Panc1 (cell line): ENCODE measurements around the gene ZNF333. TPM values are rescaled to one million over a fixed set of nuclear protein-coding genes. Genes with fewer than 3 reads are reported as not detected.
"Not testable (repeated sequence)": the region's sequence is repeated elsewhere in the genome, so short reads cannot be mapped to it uniquely, and the experiment has no call there.

Experiments used
- ATAC-seq: fragments of 200-7000 bp; cut with Tn5 transposase; 2 replicates; pipeline ENCODE4 v1.9.1; 2020; ENCODE audit warnings: mild to moderate bottlenecking, moderate library complexity
- BruUV-seq: library from RNA; stranded (reverse); fragments of 400-500 nt; replicated peaks from 2 replicates; lab custom pipeline; 2021; lab: Mats Ljungman, UMichigan
- CTCF ChIA-PET: fragments of 300-600 bp; sonication (Branson Sonifier 250); formaldehyde crosslinking; loops from one replicate; lab custom pipeline; 2022; ENCODE audit warnings: antibody characterized with exemption; lab: Charles Lee
- POLR2A ChIA-PET: fragments of 300-600 bp; sonication (Branson Sonifier 250); formaldehyde crosslinking; loops from one replicate; lab custom pipeline; 2022; ENCODE audit warnings: antibody characterized with exemption; lab: Charles Lee
- DNase-seq: peaks from one replicate; pipeline ENCODE4 v3.0.0-alpha.2; 2010; ENCODE audit warnings: low read depth, low spot score
- H3K27ac ChIP-seq: 2 replicates; pipeline ENCODE4 v1.5.1; 2011; ENCODE audit warnings: mild to moderate bottlenecking, low read length, inconsistent platforms
- H3K27me3 ChIP-seq: fragments of 200-500 bp; sonication (Bioruptor generic); 2 replicates; pipeline ENCODE4 v1.6.0; 2014; ENCODE audit warnings: low read length, inconsistent platforms; ENCODE audit not compliant: control insufficient read depth, insufficient read depth
- H3K36me3 ChIP-seq: fragments of 200-500 bp; sonication (Bioruptor generic); 2 replicates; pipeline ENCODE4 v1.5.1; 2014; ENCODE audit warnings: inconsistent platforms, mild to moderate bottlenecking, low read length, moderate library complexity; ENCODE audit not compliant: control insufficient read depth, insufficient read depth
- H3K4me1 ChIP-seq: 2 replicates; pipeline ENCODE4 v1.5.1; 2011; ENCODE audit warnings: inconsistent platforms, mild to moderate bottlenecking, low read length, moderate library complexity; ENCODE audit not compliant: control insufficient read depth, insufficient read depth
- H3K4me3 ChIP-seq, 2 experiments: 2 replicates each; pipeline ENCODE4 v1.5.1; 2011 to 2012; ENCODE audit warnings: low read depth in 2 of 2, low read length in 2 of 2, mild to moderate bottlenecking in 2 of 2, inconsistent platforms in 1 of 2, moderate library complexity in 1 of 2
- H3K9me3 ChIP-seq: fragments of 200-500 bp; sonication (Bioruptor generic); 2 replicates; pipeline ENCODE4 v1.5.1; 2014; ENCODE audit warnings: low read depth, mild to moderate bottlenecking, inconsistent platforms, low read length, moderate library complexity; ENCODE audit not compliant: control insufficient read depth, insufficient read depth
- POLR2AphosphoS5 ChIP-seq: IDR thresholded peaks from 2 replicates; pipeline ENCODE4 v1.6.1; 2012; ENCODE audit warnings: mild to moderate bottlenecking, low read depth, low read length, moderate library complexity
- REST ChIP-seq, 2 experiments: IDR thresholded peaks; 2 replicates each; pipeline ENCODE4 v1.6.1; 2011 to 2012; ENCODE audit warnings: low read depth in 2 of 2, control low read depth in 1 of 2, low read length in 1 of 2, mild to moderate bottlenecking in 1 of 2, moderate library complexity in 1 of 2; ENCODE audit not compliant: insufficient read depth in 1 of 2
- SIN3A ChIP-seq: IDR thresholded peaks from 2 replicates; pipeline ENCODE4 v1.6.1; 2012; ENCODE audit warnings: low read depth, mild to moderate bottlenecking, low read length, moderate library complexity, borderline replicate concordance; ENCODE audit not compliant: insufficient read depth
- TCF7L2 ChIP-seq: IDR thresholded peaks from 2 replicates; pipeline ENCODE4 v1.6.1; 2011; ENCODE audit warnings: mild to moderate bottlenecking, low read depth, low read length, inconsistent platforms
- in situ Hi-C: cut with HindIII; loops from 2 replicates; pipeline ENCODE4 v1.10.0; 2016; ENCODE audit warnings: low sequenced_read_pairs, low pct_unique_long_range_greater_than_20kb
- intact Hi-C: fragments of 100-400 bp; cut with micrococcal nuclease; formaldehyde crosslinking; loops from one replicate; pipeline ENCODE4 v1.10.0; 2022; ENCODE audit not compliant: unreplicated experiment
- total RNA-seq: library from RNA; stranded (reverse); gene quantifications from one replicate; pipeline ENCODE4 v1.2.1, GENCODE V29; 2021; ENCODE audit not compliant: unreplicated experiment
- TF ChIP-seq, protein P1 (sequence below): fragments of 450-650 bp; IDR thresholded peaks from 2 replicates; pipeline ENCODE4 v1.5.1; 2017; ENCODE audit warnings: mild to moderate bottlenecking

Gene ZNF333
- total RNA-seq, 1 experiment from 2014 or later: 9.2 TPM

- H3K27me3 ChIP-seq, H3K27ac ChIP-seq, H3K4me1 ChIP-seq, DNase-seq, POLR2A ChIA-PET, ATAC-seq, H3K36me3 ChIP-seq, intact Hi-C loops, in situ Hi-C loops, H3K4me3 ChIP-seq, H3K9me3 ChIP-seq, CTCF ChIA-PET, BruUV-seq: not testable (repeated sequence)
Observed at GRCh38 chr19:14775326-14775725, 85.5 kb downstream of the ZNF333 start.

DNA sequence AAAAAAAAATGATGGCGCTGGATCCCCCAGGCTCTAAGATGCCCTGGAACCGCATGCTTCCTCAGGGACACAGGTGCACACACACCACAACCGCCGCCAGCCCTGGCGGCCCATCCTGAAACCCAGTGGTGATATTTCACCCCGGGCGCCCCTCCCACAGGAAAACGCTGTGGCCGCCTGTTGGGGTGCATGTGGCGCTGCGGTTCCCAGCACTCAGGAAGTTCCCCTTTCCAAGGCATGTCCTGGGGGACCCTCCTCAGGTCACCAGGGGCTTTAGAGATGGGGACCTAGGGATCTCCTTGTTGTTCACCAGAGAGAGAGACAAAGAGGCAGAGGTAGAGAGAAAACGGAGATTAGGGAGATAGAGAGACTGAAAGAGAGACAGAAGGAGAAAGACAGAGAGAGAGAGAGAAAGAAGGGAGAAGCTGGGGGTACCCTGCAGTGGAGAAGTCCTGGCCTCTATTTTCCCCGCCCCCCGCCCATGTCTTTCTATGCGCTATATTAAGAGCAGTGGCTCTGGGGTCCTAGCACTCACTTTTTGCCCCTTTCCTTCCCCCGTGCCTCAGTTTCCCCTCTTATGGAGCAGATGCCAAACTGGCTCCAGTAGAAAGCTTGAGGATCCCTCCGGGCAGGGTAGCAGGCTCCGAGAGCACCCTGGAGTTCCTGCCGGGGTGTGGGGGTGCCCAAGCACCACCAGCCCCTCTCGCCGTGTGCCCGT is 86.2 kb downstream of the ZNF333 start:
- BruUV-seq: no TSS peak
- Histone ChIP-seq H3K27me3 (no peaks in the 10 kb centered on the region), H3K4me1 (no peaks in the 10 kb centered on the region), H3K27ac (no peak overlapping the region), H3K4me3 (peak overlapping the region; percentile 15 to 32), H3K36me3 (no peaks in the 10 kb centered on the region; the same call in 1 of the 2 replicates), H3K9me3 (no peaks in the 10 kb centered on the region)
- ChIA-PET POLR2A (no interaction called here), CTCF (interaction anchor here (1.1 kb wide), 1 partner anchor 202 kb away, joined by 11 read pairs; no protein-coding TSS in a partner anchor)
- intact Hi-C loops: no loop called here
- TF ChIP-seq, protein P1, sequence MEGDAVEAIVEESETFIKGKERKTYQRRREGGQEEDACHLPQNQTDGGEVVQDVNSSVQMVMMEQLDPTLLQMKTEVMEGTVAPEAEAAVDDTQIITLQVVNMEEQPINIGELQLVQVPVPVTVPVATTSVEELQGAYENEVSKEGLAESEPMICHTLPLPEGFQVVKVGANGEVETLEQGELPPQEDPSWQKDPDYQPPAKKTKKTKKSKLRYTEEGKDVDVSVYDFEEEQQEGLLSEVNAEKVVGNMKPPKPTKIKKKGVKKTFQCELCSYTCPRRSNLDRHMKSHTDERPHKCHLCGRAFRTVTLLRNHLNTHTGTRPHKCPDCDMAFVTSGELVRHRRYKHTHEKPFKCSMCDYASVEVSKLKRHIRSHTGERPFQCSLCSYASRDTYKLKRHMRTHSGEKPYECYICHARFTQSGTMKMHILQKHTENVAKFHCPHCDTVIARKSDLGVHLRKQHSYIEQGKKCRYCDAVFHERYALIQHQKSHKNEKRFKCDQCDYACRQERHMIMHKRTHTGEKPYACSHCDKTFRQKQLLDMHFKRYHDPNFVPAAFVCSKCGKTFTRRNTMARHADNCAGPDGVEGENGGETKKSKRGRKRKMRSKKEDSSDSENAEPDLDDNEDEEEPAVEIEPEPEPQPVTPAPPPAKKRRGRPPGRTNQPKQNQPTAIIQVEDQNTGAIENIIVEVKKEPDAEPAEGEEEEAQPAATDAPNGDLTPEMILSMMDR: no peak
- TF ChIP-seq TCF7L2 (no peak), REST (IDR thresholded peaks at IDR 0.05; ENCODE audit: insufficient read depth in 1 of 2, low read depth in 2 of 2, low read length in 1 of 2) (no peak), SIN3A (no peak), POLR2AphosphoS5 (no peak)
- DNase-seq (no peak), ATAC-seq (peak; percentile 46; the same call in 1 of the 2 replicates)
- in situ Hi-C loops: no loop called here

- H3K4me1 ChIP-seq, POLR2A ChIA-PET, BruUV-seq, H3K27me3 ChIP-seq, H3K4me3 ChIP-seq, ATAC-seq, H3K36me3 ChIP-seq, in situ Hi-C loops, H3K27ac ChIP-seq, intact Hi-C loops, CTCF ChIA-PET, DNase-seq, H3K9me3 ChIP-seq: not testable (repeated sequence)
Observed at GRCh38 chr19:14777645-14778044, 87.8 kb downstream of the ZNF333 start.

DNA sequence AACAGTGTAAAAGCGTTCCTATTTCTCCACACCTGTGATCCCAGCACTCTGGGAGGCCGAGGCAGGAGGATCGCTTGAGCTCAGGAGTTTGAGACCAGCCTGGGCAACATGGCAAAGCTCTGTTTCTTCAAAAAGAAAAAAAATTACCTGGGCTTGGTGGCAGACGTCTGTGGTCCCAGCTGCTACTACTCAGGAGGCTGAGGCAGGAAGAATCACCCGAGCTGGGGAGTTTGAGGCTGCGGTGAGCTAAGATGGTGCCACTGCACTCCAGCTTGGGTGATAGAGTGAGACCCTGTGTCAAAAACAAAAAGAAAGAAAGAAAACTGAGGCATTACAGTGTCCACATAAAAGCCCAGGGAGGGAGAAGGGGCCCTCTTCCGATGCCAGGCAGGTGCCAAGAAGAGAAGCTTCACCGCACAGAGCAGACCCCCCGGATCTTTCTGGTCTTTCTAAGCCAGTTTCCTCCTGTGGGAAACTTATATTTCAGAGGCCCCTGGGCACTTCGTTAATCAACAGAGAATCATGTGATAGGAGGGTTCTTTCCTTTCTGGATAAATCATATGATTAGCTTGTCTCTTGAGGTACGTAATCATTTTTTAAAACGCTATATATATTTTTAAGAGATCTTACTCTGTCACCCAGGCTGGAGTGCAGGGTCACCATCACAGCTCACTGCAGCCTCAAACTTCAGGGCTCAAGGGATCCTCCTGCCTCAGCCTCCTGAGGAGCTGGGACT is 88.4 kb downstream of the ZNF333 start, which contains the start of gene ADGRE2:
TSS of gene ADGRE2 (minus strand) at position 451 of the 736 bp plus-strand sequence. CDS start 1,804 bp downstream, outside the sequence.
- intact Hi-C loops, ATAC-seq, POLR2A ChIA-PET, DNase-seq, H3K4me3 ChIP-seq, H3K36me3 ChIP-seq, in situ Hi-C loops, H3K27ac ChIP-seq, BruUV-seq, CTCF ChIA-PET, H3K4me1 ChIP-seq, H3K27me3 ChIP-seq, H3K9me3 ChIP-seq: not testable (repeated sequence)
